ENCODE results near the gene ENO3.
A peak's percentile ranks its signal among the peaks of the same experiment; 100 is the strongest.

ENO3 gene

GRCh38 chr17:4978726-4979125 is 27.8 kb downstream of the ENO3 start:
- DNase-seq: no peak

GRCh38 chr17:4980644-4981216 is 29.8 kb downstream of the ENO3 start:
- no peak for DNase-seq

GRCh38 chr17:4982305-4982704 is 31.4 kb downstream of the ENO3 start:
- DNase-seq: no peak

- no peak for DNase-seq
Measured at GRCh38 chr17:4986403-4986802, 35.5 kb downstream of the ENO3 start.

GRCh38 chr17:4986951-4987766 is 36.2 kb downstream of the ENO3 start, which contains the start of gene CAMTA2:
Gene CAMTA2, minus strand, starts transcription at chr17:4987675. Its CDS starts 1,453 bp downstream, at chr17:4986222.
- DNase-seq: peak; percentile 80

GRCh38 chr17:4987767-4988567 is 37.0 kb downstream of the ENO3 start:
- DNase-seq: no peak

- DNase-seq: no peak
Measured at GRCh38 chr17:4994081-4994595, 43.2 kb downstream of the ENO3 start.

GRCh38 chr17:4997302-4998026 is 46.5 kb downstream of the ENO3 start, which contains the start of the genes INCA1 and KIF1C:
Gene INCA1, minus strand, starts transcription at chr17:4997522. Its CDS starts 3,085 bp downstream, at chr17:4994437.
Gene KIF1C, plus strand, starts transcription at chr17:4997950. Its CDS starts 2,297 bp downstream, at chr17:5000247.
- DNase-seq: peak; percentile 85

- DNase-seq: no peak
Measured at GRCh38 chr17:4998027-4998731, 47.3 kb downstream of the ENO3 start.

GRCh38 chr17:4998732-4999429 is 48.0 kb downstream of the ENO3 start:
- DNase-seq: no peak

GRCh38 chr17:4999430-5000093 is 48.6 kb downstream of the ENO3 start:
- DNase-seq: no peak

- DNase-seq: no peak
Measured at GRCh38 chr17:5000237-5000639, 49.3 kb downstream of the ENO3 start.

GRCh38 chr17:5002121-5002788 is 51.3 kb downstream of the ENO3 start:
- no peak for DNase-seq

- no peak for DNase-seq
Measured at GRCh38 chr17:5003214-5003867, 52.4 kb downstream of the ENO3 start.

All from activated CD4-positive, alpha-beta T cell treated with anti-CD3 and anti-CD28 coated beads for 1 hour (primary cell).